H1 (cell line): ENCODE measurements around the gene CCIN.

Source experiments
- CHD2 ChIP-seq: IDR thresholded peaks from 2 replicates; pipeline ENCODE4 v1.6.1; 2012; ENCODE audit warnings: low read length, improper control_type of control experiment
- CTCF ChIP-seq, 3 experiments: IDR thresholded peaks; 1 replicate in 2 of 3; 2 replicates in 1 of 3; pipeline versions ENCODE4 v1.5.1 to v1.6.1; 2011; ENCODE audit warnings: low read length in 3 of 3, mild to moderate bottlenecking in 3 of 3, inconsistent platforms in 2 of 3, low read depth in 1 of 3, moderate library complexity in 1 of 3; ENCODE audit not compliant: insufficient read depth in 1 of 3; ENCODE audit errors: control extremely low read depth in 1 of 3
- EP300 ChIP-seq, 2 experiments: IDR thresholded peaks; 1 replicate in 1 of 2; 2 replicates in 1 of 2; pipeline ENCODE4 v1.6.1; 2011 to 2012; ENCODE audit warnings: low read depth in 2 of 2, low read length in 2 of 2, mild to moderate bottlenecking in 2 of 2, borderline replicate concordance in 1 of 2, inconsistent platforms in 1 of 2, moderate library complexity in 1 of 2
- GABPA ChIP-seq: IDR thresholded peaks from 2 replicates; pipeline ENCODE4 v1.6.1; 2011; ENCODE audit warnings: mild to moderate bottlenecking, low read length, moderate library complexity, borderline replicate concordance; ENCODE audit not compliant: insufficient read depth
- POLR2A ChIP-seq, 2 experiments: IDR thresholded peaks; 1 replicate in 1 of 2; 2 replicates in 1 of 2; pipeline ENCODE4 v1.6.1; 2011; ENCODE audit warnings: low read depth in 2 of 2, low read length in 2 of 2, mild to moderate bottlenecking in 2 of 2; ENCODE audit errors: control extremely low read depth in 1 of 2
- POLR2AphosphoS5 ChIP-seq: IDR thresholded peaks from 2 replicates; pipeline ENCODE4 v1.6.1; 2011; ENCODE audit warnings: low read depth, low read length
- SUZ12 ChIP-seq: fragments of 200-600 bp; sonication (generic); IDR thresholded peaks from 2 replicates; pipeline ENCODE4 v1.6.1; 2012; ENCODE audit warnings: mild to moderate bottlenecking, inconsistent platforms, low read length, moderate library complexity, mixed read lengths
- YY1 ChIP-seq: IDR thresholded peaks from 2 replicates; pipeline ENCODE4 v1.6.1; 2011; ENCODE audit warnings: low read depth, mild to moderate bottlenecking, low read length

GRCh38 chr9:36146651-36147050 is 22.5 kb upstream of the CCIN start:
- TF ChIP-seq POLR2A (IDR thresholded peaks at IDR 0.05; ENCODE audit: control extremely low read depth in 1 of 2, low read depth in 2 of 2, low read length in 2 of 2) (no peak), CTCF (IDR thresholded peaks at IDR 0.05; ENCODE audit: control extremely low read depth in 1 of 3, insufficient read depth in 1 of 3, low read depth in 1 of 3, low read length in 3 of 3) (no peak), GABPA (no peak), EP300 (IDR thresholded peaks at IDR 0.05; ENCODE audit: borderline replicate concordance in 1 of 2, low read depth in 2 of 2, low read length in 2 of 2) (no peak), SUZ12 (no peak), POLR2AphosphoS5 (no peak), CHD2 (no peak), YY1 (no peak)
